DMS114 treated with DMSO at 0.1 percent for 48 hours (cell line): ENCODE results near the gene LPAR1.
"Not testable (repeated sequence)": the region's sequence is repeated elsewhere in the genome, so short reads cannot be mapped to it uniquely, and the experiment has no call there.

Source experiments
- DNase-seq: peaks from one replicate; lab custom pipeline; 2025; ENCODE audit not compliant: unreplicated experiment; lab: John Stamatoyannopoulos, UW

LPAR1 gene

DNA sequence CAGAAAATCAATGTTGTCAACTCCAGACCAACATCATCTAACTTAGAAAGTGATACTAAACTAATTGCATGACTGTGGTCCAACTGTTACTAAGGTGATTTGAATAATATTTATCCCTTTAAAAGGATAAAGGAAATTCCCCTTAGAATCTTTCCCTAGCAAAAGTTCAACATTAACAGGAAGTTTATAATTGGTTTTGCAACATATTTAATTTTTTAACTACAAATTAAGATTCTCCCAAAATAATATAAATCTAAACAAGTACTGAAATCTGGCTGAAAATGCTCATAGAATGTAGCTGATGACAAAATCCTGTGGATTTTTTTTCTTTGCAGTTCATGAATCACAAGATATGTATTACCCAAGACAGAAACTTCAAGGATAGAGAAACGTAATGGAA, 151.4 kb downstream of the LPAR1 start:
- DNase-seq, result no peak

DNA sequence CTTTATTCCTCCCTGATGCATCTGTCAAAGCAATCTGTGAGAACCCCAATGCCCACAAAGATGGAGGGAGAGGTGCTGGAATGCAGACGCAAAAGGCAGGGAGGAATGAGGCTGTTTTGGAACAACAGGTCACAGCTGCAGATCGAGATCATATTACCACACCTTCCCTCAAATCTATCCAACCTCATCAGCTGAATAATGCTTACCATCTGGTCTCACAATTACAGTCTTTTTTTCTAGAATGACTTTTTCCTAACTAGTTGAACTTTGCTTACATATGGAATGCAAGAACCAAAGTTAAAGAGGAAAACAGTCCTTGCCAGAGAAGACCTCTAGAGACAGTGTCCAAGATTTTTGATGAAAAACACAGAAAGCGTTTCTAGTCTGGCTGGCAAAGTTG, 158.1 kb downstream of the LPAR1 start:
- no peak for DNase-seq

- no peak for DNase-seq
These were observed 160.9 kb downstream of the LPAR1 start for GRCh38 chr9:110877374-110877773.

GRCh38 chr9:110876929-110877328, 161.3 kb downstream of the LPAR1 start:
- no peak for DNase-seq

DNA sequence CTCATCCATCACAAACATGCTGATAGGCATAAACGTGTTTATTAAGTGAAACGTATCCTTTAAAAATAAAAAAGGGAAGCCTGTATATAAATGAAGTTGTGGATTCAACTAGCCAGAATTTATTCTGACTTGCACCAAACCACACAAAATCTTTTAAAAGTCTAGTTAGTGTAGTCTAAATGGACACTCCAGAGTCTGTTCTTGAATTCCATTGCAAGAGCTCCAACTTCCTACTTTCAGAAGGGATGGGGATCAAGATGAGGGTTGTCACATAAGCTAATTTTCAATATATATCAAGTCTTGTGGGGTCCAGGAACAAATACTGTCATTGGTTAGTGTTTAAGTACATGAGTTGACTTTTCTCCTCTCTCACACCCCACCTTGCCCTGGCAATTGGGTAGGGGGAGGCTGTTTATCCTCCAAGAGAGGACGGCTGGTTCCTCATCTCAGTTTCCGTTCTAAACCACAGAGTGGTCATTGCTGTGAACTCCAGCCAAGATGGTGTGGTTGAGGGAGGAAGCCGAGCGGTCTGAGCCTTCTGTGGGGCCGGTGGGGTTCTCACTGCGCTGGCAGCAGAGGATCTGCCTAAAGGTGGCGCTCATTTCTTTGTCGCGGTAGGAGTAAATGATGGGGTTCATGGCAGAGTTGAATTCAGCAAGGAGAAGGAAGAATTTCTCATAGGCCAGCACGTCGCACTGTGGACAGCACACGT, 163.2 kb downstream of the LPAR1 start:
- DNase-seq, result no peak

- no peak for DNase-seq
These were observed 165.3 kb downstream of the LPAR1 start for GRCh38 chr9:110872920-110873319.

DNA sequence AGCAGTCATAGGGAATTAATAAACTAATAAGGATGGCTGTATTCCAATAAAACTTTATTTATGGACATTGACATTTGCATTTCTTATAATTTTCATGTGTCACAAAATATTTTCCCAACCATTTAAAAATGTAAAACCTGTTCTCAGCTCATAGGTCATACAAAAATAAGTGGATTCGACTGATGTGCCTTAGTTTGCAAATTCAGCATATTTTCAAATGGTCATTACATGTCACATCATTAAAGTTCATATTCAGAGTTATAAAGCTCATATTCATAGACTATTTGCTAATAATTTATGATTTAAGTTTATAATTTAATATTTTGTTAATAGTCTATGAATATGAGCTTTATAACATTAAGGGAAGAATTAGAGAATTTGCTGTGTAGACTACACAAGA, 166.5 kb downstream of the LPAR1 start:
- no peak for DNase-seq

DNA sequence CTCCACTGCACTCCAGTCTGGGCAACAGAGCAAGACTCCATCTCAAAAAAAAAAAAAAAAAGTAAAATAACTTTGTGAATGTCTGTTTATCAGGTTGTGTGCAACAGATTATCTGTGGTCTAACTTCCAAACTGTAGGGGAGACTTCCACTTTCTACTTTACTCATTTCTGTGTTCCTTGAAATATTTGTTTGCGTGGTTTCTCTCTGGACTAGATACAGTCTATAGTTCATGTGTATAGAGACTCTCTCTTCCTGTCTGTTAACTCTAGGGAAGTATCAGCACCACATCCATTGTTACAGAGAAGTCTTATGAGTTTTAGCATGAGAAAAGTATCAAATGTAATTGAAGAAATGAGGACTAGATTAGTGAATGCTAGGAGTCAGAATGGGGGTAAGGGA, 168.3 kb downstream of the LPAR1 start:
- no peak for DNase-seq

DNA sequence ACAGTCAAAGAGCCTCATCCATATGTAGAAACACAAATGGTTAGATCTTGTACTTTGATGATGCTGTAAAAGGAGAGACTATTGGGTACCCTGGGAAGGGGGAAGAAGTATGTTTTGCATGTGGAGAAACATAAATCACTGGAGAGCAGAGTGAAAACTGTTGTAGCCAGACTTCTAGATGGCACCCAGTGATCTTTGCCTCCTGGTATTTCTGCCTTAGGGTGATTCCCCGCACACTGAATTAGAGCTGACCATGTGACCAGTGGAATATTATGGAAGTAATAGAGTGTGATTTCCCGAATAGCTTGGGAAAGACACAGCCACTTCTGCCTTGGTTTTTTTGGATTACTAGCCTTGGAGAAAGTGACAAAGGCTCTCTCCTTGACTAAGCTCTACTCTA, 174.3 kb downstream of the LPAR1 start:
- DNase-seq, result no peak

DNA sequence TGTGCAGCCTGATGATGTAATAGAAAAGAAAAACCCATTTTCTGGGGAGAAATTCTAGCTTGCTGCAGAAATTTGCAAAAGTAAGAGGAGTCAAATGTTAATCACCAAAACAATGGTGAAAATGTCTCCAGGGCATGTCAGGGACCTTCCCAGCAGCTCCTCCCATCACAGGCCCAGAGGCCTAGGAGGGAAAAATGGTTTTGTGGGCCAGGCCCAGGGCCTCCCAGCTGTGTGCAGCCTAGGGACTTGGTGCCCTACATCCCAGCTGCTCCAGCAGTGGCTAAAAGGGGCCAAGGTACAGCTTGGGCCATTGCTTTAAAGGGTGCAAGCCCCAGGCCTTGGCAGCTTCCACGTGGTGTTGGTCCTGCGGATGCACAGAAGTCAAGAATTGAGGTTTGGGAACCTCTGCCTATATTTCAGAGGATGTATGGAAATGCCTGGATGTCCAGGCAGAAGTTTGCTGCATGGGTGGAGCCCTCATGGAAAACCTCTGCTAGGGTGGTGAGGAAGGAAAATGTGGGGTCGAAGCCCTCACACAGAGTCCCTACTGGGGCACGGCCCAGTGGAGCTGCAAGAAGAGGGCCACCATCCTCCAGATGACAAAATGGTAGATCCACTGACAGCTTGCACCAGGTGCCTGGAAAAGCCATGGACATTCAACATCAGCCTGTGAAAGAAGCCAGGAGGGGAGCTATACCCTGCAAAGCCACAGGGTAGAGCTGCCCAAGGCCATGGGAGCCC, 176.7 kb downstream of the LPAR1 start:
- not testable (repeated sequence) for DNase-seq

DNA sequence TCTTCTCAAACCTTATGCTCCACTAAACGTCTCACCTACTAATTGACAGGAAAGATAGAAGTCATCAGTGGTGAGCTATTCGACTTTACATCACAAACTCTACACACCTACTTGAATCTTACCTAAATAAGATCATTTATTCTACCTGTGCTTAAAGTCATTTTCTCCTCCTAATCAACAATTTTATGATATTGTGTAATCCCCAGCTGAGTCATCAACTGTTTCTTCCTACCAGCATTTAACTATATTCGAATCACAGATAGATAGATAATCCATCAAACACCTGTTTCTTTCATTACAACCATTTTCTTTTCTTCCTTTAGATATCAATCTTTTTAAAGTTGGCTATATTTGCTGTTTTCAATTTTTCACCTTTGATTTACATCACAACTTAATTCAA, 181.5 kb downstream of the LPAR1 start:
- no peak for DNase-seq

- DNase-seq, result no peak
These were observed 187.7 kb downstream of the LPAR1 start for GRCh38 chr9:110850401-110851135.

DNA sequence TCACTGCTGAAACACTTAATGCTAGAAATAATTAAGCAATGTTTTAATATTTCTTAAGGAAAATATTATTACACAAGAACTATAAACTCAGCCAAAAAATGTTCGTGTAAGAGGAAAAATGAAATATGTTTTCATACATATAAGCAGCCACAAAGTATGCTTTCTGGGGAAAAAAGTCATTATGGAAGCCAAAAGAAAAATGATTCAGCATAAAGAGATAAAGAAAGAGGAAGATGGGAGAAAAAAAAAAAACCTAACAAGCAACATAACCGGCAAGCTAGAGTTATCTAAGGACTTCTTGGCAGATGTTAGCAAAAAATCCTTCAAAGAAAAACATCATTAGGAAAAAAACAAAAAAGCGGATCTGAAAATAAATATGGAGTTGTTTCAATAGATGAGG, 190.6 kb downstream of the LPAR1 start:
- no peak for DNase-seq

- no peak for DNase-seq
These were observed 192.1 kb downstream of the LPAR1 start for GRCh38 chr9:110846215-110846614.

DNA sequence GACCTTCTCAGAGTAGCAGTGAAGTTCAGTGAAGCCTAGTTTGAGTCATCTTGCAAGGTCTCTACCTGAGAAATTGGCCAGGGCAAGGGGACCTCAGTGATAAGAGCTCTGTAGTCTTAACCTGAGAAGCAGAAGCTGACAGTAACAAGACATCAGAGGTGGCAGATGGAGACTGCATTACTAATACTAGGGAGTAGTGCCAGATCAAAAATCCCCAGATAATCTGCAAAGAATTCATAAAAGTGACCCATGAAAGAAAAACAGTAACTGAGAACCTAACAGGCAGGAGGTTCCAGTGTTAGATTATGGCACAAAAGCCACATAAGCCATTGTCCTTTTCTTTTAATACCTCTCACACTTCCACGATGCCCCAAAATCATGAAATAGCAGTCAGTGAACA, 194.1 kb downstream of the LPAR1 start:
- no peak for DNase-seq

GRCh38 chr9:110842986-110843385, 195.3 kb downstream of the LPAR1 start:
- DNase-seq, result no peak

DNA sequence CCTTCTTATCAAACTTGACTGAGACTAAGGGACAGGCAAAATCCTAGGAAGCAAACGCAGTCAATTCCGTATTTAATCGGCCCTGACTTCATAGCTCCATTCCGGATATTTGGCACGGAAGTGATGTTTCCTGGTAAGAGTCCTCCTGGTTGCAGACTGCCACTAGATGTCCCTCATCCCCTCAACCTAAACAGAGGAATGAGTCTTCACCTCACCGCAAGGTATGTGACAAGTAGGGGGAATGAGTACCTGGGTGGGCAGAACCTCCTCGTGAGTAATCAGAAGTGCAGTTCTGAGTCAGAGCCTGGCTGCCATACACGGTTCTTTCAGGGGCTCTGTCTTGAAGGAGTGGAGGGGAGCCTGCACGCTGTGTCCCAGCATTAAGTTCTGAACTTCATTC, 196.1 kb downstream of the LPAR1 start:
- DNase-seq, result no peak

- no peak for DNase-seq
These were observed 200.8 kb downstream of the LPAR1 start for GRCh38 chr9:110837401-110838005.

DNA sequence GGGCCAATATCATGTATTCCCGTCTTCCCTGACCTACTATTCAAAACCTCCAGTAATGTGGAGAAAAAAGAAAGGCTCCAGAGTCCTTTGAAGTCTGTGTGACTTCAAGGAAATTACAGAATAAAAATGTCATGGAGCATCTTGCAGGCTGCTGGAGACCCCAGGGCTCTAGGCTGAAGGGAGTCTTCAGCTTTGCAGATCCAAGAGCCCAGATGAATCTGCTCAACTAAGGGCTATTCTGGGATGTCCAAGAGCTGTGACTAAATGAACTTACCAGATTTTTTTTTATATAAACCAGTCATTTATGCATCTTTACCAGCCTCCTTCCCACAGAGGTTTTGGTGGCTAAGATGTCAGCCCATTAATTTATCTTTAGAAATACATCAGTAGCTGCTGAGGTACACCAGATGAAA, 202.4 kb downstream of the LPAR1 start:
- DNase-seq, result no peak

DNA sequence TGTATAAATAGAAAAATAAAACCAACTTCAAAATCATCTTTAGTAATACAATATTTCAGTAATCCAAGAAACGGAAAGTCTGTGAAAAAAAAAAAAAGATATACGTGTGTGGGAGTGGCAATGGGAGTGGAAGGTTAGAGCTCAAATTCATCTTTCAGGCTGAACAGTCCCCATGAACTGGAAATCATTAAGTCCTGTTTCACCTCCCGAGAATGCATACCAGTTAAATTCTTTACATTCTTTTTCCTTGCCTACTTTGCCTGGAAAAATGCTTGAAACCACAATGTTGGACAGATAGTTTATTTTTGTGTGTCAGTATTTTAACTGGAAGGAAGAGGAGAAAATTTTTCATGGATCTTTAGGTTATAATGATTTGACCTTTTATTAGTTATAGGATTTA, 202.9 kb downstream of the LPAR1 start:
- DNase-seq, result no peak

- DNase-seq, result no peak
These were observed 205.3 kb downstream of the LPAR1 start for GRCh38 chr9:110832926-110833325.

- no peak for DNase-seq
These were observed 207.8 kb downstream of the LPAR1 start for GRCh38 chr9:110830495-110830894.
